Stimulated activated CD4-positive, alpha-beta T cell treated with anti-CD3 and anti-CD28 coated beads, Interleukin-15, amount 100 ng/mL, for 1 hour (primary cell): ENCODE results near the gene PUM1.

ENCODE experiments used
- DNase-seq, 2 donors: peaks; one replicate each; pipeline ENCODE4 v3.0.0-alpha.2; 2020; ENCODE audit warnings: low read depth in 1 of 2, low spot score in 1 of 2

Gene PUM1

DNA sequence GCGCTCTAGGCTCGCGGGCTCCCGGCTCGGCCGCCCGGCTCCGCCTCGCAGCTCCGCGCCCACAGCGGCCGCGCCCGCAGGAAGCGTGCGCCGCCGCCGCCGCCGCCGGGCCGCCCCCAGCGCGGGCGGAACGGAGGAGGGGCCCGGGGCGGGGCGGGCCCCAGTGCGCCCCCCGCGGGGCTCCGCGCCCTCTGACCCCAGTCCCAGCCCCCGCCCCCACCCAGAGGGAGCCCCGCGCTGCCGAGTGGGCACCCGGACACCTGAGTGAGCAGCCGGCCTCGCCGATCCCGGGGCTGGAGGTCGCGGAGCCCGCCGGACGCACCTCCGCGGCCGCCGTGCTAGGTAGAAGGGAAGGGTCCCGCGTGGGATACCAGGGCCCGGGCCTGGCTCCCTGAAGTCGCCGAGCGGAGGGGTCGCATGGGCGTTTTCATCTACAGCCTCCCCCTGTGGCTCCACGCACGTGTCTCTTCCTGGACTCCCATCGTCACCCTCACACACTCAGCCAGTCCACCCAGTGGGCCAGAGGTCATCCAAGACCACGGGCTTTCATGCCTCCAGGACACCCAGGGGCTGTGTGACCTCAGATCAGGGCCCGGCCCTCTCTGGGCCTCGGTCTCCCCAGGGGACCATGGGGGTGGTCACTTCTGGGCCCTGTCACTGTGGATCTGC, 156.7 kb downstream of the PUM1 start, which contains the start of gene SDC3:
Gene SDC3 (minus strand): TSS at position 63 of the 669 bp plus-strand sequence. CDS start 172 bp downstream, outside the sequence.
- no peak for DNase-seq

GRCh38 chr1:30908316-30908695, 157.2 kb downstream of the PUM1 start:
- no peak for DNase-seq

DNA sequence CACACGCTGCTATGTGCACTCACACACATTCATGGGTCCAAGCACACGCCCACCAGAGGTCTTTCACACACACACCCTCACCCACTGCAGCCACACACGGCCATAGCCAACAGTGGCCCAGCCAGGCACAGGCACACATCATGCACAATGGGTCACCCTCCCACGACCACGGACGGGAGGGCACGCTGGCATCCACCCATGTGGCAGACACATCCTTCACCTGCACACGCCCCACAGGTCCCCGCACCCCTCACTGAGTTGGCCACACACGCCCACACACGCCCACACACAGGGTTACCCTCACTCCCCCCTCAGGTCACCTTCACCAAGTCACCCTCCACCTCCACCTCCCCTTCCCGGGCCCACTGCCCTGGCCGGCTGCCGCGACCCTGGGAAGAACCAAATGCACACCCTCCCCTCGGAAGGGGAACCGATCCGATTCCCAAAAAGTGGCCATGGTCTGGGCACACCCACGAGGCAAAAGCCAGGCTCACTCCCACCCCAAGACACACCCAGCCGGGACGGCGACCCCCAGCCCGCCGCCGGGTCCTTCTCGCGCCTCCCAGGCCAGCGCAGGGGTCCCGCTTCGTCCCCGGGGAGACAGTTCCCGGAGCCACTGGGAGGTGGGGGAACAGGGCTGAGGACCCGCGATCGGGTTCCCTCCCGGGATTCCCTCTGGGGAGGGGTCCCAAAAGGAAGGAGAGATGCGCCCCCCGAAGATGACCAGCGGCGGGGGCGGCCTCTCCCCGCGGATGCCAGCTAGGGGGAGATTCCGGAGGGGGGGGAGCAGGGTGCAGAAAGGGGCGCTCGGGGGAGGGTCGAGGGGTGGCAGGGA, 157.8 kb downstream of the PUM1 start:
- DNase-seq, result no peak

DNA sequence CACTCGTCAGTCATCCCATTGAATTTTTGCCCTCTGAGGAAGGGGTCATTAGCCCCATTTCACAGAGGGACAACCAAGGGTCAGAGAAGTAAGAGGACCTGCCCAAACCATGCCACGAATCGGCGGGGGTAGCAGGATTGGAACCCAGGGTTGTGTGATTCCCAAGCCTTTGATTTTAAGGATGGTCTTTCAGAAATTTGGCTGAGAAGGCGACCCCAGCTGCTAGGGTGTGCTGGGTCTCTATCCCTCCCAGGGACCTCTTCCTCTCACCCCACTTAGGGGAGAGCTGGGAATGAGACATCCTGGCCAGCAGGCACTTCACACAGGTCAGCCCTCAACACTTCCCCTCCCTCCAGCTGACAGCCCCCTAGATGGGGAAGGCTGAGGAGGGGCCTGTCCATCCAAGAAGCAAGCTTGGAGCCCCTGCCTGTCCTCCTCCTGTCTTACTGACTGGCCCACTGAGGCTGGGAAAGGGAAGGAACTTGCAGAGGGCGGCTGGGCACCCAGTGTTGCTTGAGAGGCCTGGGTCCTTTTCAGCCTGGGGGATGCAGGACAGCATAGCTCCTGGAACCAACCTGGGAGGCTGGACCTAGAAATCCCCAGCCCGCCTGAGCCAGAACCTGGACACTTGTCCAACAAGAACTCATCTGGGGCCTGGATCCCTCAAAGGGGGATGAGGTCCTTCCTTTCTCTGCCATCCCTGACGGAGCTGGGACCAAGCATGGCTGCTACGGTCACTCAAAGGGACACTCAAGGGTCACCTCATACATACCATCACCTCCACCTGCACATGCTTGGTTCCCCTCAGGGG, 158.7 kb downstream of the PUM1 start:
- no peak for DNase-seq

- DNase-seq, result no peak
These were observed 159.4 kb downstream of the PUM1 start for GRCh38 chr1:30905916-30906620.

- no peak for DNase-seq
These were observed 160.1 kb downstream of the PUM1 start for GRCh38 chr1:30905403-30905802.

GRCh38 chr1:30904962-30905335, 160.6 kb downstream of the PUM1 start:
- no peak for DNase-seq

DNA sequence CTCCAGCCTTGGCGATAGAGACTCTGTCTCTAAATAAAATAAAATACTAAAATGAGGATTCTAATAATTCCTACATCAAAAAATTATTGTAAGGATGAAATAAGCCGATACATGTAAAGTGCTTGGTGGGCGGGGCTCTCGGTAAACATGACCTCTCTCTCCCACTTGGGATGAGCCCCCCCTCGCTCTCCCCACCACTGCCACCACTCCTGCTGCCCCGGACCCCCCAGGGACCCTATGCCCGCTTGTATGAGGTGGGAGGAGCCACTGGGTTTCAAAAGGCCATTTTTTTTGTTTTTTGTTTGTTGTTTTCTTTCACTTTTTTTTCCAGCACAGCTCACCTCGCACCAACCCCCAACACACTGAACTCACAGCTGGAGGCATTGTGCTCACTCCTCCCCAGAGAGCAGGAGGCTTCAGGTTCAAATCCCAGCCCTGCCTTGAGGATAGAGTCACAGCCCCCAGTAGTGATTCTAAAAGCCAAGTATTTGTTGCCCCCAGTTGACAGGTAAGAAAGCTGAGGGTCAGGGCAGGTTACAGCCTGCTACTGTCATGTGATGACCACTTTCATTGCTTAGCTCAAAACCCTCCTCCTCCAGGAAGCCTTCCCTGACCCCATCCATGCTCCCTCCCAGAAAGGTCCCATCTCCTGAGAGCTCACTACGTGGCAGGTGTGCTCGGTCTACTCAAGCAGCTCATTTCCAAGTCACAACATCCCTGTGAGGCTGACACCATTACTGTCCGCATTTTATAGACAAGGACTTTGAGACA, 161.1 kb downstream of the PUM1 start:
- no peak for DNase-seq

DNA sequence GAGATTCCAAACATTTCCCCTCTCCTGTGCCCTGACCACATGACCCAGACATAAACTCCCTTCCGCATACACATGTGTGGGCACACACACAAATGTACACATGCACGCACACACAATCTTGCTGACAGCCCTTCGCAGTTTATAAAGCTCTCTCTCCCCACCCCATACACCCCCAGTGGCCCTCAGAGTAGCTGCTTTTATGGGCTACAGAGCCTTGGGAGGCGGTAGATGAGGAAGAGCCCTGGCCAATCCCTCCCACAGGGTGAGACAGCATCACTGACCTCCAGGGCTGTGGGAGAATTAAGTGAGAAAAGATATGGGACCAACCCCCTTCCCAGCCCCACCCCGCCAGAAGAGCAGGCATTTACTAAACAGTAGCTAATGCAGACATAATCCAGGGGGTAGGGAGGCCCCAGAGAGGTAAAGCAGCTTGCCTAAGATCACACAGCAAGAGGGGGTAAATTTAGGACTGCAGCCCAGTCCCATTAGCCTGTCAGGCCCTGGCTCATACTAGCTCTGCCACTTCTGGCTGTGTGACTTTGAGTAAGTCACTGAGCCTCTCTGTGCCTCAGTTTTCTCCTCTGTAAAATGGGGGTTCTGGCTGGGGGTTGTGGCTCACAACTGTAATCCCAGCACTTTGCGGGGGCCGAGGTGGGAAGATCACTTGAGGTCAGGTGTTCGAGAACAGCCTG, 162.0 kb downstream of the PUM1 start:
- no peak for DNase-seq

- no peak for DNase-seq
These were observed 162.8 kb downstream of the PUM1 start for GRCh38 chr1:30902593-30903290.

- DNase-seq, result no peak
These were observed 163.5 kb downstream of the PUM1 start for GRCh38 chr1:30901798-30902581.

DNA sequence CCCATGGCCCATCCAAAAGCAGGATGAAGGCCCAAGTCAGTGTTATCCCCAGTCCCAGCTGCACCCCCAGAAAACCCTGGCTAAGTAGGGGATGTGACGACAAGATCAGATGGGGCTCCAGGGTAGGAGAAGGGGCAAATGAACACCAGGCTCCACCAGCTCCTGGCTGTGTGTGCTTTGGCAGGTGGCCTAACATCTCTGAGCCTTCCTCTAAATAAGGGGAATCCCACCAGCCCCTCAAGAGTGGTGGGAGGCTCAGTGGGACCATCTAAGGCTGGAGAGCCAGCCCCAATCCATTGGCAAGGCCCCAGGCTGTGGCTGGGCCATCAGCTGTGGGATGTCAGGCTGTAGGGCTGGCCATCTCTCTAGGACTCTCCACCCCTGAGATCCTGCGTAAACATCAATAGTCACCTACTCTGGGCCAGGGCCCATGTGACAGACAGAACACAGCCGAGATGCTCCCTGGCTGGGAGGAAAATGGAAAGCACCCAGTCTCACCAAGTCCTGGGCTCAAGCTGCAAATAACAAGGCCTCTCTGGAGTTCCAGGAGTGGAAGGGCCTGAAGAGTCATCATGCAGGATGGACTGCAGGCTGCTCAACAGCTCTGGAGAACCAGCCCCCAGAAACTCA, 164.5 kb downstream of the PUM1 start:
- no peak for DNase-seq

DNA sequence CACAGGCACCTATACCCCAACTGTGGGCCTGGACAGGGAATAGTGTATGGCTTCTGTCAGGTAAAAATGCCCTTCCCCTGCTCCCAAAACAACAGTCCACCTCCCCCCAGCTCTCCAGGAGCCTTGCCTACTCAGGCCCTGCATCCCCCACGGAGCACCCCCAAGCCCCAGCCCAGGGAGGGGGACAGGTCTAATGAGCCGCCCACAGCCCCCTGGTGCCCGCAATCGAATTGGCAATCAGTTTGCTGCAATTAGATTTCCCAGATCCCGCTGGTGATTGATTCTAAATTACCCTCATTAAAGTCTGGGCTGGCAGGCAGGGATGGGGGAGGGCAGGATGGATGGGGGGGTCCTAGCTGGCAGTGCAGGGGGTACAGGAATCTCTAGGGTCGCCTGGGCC, 165.0 kb downstream of the PUM1 start:
- no peak for DNase-seq

GRCh38 chr1:30899577-30900389, 165.7 kb downstream of the PUM1 start:
- DNase-seq, result no peak

GRCh38 chr1:30898031-30898815, 167.3 kb downstream of the PUM1 start:
- DNase-seq, result no peak

- DNase-seq, result no peak
These were observed 168.6 kb downstream of the PUM1 start for GRCh38 chr1:30896905-30897304.
